ENCODE results near the gene ZNF609. TPM values are rescaled to one million over a fixed set of nuclear protein-coding genes. Genes with fewer than 3 reads are reported as not detected.

Gene ZNF609
- total RNA-seq, 1 experiment from 2014 or later = 31.0 TPM

DNA sequence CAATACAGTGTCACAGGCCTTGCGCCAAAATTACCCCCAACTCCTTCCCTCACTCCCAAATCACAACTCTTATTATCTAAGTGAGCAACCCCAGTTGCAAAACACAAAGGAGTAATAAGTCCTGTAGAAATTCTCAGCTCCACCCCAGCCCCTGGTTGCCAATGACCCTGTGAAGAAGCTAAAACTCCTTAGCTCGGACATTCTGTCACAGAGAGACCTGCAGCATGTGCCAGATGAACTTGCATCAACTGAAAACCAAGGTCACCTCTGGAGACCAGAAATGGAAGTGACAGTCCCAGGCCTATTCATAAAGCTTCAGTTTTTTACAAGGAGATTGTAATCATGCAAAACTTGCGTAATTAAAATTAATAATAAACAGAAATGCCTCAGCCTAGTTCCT lies 259.8 kb downstream of the ZNF609 start:
- no peak overlapping the region for H2AFZ ChIP-seq (ENCODE audit: low read depth, low read length, poor library complexity, severe bottlenecking)
- no peaks in the 10 kb centered on the region for H4K20me1 ChIP-seq (ENCODE audit: insufficient read depth)
- ChIA-PET CTCF (interaction anchor here (1.1 kb wide), 1 partner anchor 8 kb away, joined by 3 read pairs; no protein-coding TSS in a partner anchor), POLR2A (no interaction called here), RAD21 (ENCODE audit: low non-redundant PET in 1 of 2, low total read pairs in 2 of 2, uncharacterized antibody in 2 of 2, unreplicated experiment in 2 of 2) (no interaction called here)
- DNase-seq (ENCODE audit: low read depth, low spot score) (no peak), ATAC-seq (no peak)
- H3K4me2 ChIP-seq (ENCODE audit: low read length) = no peak overlapping the region
- H3K79me2 ChIP-seq (ENCODE audit: insufficient read depth, low read length) = no peaks in the 10 kb centered on the region
- H3K9me2 ChIP-seq (ENCODE audit: insufficient read depth) = no peaks in the 10 kb centered on the region
- no peaks in the 10 kb centered on the region for H3K36me3 ChIP-seq (ENCODE audit: control insufficient read depth in 1 of 2, insufficient read depth in 2 of 2, low read length in 2 of 2)
- TF ChIP-seq SRF (IDR thresholded peaks at IDR 0.05; ENCODE audit: low read depth) (no peak), CBX3 (IDR thresholded peaks at IDR 0.05; ENCODE audit: low read depth) (no peak), CTCF (IDR thresholded peaks at IDR 0.05 in 2 of 3, conservative IDR thresholded peaks at IDR 0.05 in 1 of 3; ENCODE audit: borderline replicate concordance in 1 of 3, insufficient read depth in 1 of 3, low read depth in 2 of 3, low read length in 2 of 3) (no peak), JUND (IDR thresholded peaks at IDR 0.05) (no peak), SIN3A (IDR thresholded peaks at IDR 0.05; ENCODE audit: low read depth) (no peak), ZFX (IDR thresholded peaks at IDR 0.05) (no peak), EGR1 (IDR thresholded peaks at IDR 0.05; ENCODE audit: low read depth) (no peak), YY1 (IDR thresholded peaks at IDR 0.05; ENCODE audit: extremely low read depth, insufficient replicate concordance, low read depth, low read length) (no peak), EZH2 (IDR thresholded peaks at IDR 0.05) (no peak), TCF7L2 (IDR thresholded peaks at IDR 0.05; ENCODE audit: borderline replicate concordance, extremely low read depth, insufficient read depth, insufficient read length) (no peak), ZBTB33 (IDR thresholded peaks at IDR 0.05; ENCODE audit: extremely low read depth, insufficient replicate concordance, low read length) (no peak), SP1 (IDR thresholded peaks at IDR 0.05; ENCODE audit: low read depth) (no peak), FOSL1 (IDR thresholded peaks at IDR 0.05; ENCODE audit: low read depth) (no peak), RAD21 (IDR thresholded peaks at IDR 0.05; ENCODE audit: low read depth) (no peak)
- no TSS peak for BruUV-seq (replicated peaks)
- intact Hi-C loops (cut with micrococcal nuclease) = no loop called here
- H3K9ac ChIP-seq (ENCODE audit: low read length) = no peak overlapping the region
- H3K4me3 ChIP-seq (replicated peaks in 1 of 2; ENCODE audit: low read depth in 1 of 2, low read length in 2 of 2) = no peak overlapping the region
- no peaks in the 10 kb centered on the region for H3K4me1 ChIP-seq (ENCODE audit: control insufficient read depth in 1 of 2, insufficient read depth in 2 of 2, low read length in 2 of 2)
- no peaks in the 10 kb centered on the region for H3K9me3 ChIP-seq (ENCODE audit: control insufficient read depth in 1 of 2, insufficient read depth in 1 of 2, low read depth in 1 of 2, low read length in 2 of 2)
- H3K27ac ChIP-seq (ENCODE audit: low read depth, low read length) = no peak overlapping the region
- H3K27me3 ChIP-seq (ENCODE audit: insufficient read depth, low read length) = no peaks in the 10 kb centered on the region
